DMS153 treated with DMSO at 0.1 percent for 48 hours (cell line): ENCODE results near the gene TUBB8B.
"Not testable (repeated sequence)": the region's sequence is repeated elsewhere in the genome, so short reads cannot be mapped to it uniquely, and the experiment has no call there.

Experiments used
- DNase-seq: peaks from one replicate; lab custom pipeline; 2025; ENCODE audit not compliant: unreplicated experiment; lab: John Stamatoyannopoulos, UW

The TUBB8B gene

DNA sequence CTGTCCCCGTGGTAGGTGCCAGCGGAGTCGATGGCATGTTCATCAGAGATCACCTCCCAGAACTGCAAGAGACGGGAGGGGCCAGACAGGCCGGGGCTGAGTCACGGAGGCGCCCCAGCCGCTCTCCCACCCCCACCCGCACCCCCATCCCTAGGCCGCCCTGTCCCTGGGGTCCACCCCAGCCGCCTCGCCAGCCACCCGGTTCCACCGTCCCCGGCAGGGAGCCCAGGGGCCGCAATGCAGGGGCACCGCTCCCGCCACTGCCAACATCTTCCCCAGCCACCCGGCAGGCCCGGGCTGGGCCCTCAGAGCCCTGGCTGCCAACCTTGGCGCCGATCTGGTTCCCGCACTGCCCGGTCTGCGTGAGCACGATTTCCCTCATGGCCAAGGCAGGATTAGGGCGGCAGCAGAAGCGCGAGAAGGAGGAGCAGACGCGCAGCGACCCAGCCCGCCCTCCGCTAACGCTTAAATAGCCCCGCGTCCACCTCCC lies at the start of gene TUBB8B:
Gene TUBB8B (minus strand): TSS at position 440 of the 490 bp plus-strand sequence. CDS start 58 bp downstream, at position 382.
- DNase-seq = not testable (repeated sequence)

DNA sequence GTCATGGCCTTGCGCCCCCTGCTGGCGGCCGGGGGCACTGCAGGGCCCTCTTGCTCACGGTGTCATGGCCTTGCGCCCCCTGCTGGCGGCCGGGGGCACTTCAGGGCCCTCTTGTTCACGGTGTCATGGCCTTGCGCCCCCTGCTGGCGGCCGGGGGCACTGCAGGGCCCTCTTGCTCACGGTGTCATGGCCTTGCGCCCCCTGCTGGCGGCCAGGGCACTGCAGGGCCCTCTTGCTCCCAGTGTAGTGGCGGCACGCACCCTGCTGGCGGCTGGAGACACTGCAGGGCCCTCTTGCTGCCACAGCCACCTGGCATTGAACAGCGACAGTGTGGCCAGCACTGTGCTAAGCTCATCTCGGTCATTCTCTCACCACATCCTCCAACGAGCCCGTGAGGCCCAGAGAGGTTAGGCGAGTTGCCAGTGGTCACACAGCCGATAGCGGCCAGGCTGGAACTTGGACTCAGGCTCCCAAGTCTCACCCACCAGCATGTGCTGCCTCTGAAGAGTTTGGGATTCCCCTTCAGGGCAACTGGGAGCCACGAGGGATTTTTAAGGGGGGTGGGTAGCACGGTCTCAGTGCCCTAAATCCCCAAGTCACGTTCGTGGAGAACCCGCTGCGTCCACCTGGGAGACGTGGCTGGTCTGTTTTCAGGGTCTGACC lies 48.0 kb upstream of the TUBB8B start:
- not testable (repeated sequence) for DNase-seq

DNA sequence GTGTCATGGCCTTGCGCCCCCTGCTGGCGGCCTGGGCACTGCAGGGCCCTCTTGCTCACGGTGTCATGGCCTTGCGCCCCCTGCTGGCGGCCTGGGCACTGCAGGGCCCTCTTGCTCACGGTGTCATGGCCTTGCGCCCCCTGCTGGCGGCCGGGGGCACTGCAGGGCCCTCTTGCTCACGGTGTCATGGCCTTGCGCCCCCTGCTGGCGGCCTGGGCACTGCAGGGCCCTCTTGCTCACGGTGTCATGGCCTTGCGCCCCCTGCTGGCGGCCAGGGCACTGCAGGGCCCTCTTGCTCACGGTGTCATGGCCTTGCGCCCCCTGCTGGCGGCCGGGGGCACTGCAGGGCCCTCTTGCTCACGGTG lies 47.3 kb upstream of the TUBB8B start:
- not testable (repeated sequence) for DNase-seq

DNA sequence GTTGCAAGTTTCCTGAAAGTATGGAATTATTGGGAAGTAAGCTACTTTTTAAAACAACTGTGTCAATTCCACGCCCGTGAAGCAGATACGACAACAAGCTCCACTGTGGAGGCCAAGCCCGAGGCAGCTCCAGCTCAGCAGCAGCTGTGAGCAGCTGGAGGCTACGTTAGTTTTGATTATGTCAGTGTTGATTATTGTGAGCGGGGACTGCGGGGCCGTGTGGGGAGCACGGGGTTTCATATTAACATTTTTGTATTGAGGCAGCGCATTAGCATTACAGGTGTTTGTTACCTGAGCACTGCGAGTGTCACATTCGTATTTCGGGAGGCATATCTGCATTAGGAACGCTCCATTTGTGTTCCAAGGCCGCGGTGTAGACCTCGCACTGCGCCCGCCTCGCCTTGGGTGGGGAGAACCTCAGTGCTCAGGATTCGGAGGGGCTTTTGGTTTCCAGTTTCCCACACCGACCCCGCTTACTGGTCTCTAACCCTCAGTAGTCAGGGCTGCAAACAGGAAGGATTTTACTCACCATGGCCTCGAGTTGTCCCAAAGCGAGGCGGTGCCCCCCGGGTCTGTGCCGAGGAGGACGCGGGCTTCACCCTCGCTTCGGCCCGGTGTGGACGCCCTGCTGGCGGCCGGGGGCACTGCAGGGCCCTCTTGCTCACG lies 46.8 kb upstream of the TUBB8B start:
- DNase-seq = not testable (repeated sequence)

DNA sequence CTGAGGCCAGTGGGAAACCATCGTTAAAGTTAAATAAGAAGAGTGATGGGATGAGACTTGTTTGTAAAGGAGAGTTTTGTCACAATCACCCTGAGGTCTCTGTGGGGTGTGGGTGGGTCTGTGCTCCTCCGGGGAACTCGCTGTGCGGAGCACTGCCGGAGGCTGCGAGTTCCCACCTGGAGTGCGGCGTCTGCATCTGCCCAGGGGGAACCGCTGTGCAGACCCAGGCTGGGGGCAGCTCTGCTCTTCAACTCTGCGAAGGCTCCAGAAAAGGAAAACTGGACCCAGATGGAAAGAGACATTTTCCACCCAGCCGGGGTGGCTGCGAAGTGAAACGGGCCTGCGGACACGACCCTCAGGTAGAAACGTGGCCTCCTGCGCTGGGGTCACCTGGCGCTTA lies 46.2 kb upstream of the TUBB8B start:
- not testable (repeated sequence) for DNase-seq

DNA sequence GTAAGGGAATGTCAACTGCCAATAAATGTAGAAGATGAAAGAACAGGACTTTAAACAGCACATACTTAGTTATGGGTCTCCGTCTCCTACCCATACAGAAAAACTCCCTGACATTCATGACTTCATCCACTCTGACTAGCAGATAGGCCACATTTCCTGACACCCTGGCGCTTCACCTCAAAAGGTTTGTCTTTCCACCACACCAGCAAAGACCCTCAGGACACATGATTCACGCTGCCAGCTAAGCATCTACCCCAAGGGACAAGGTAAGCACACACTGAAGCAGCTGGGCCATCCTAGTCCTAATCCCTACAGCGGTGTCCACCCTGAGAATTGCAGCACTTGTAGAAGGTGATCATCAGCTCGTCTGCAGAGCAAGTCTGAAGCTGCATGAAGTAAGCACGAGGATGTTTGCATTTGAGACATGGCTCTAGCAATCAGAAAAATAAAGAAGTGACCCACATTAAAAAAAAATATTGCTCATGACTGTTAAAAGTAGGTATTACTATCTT lies 44.5 kb upstream of the TUBB8B start:
- DNase-seq = not testable (repeated sequence)

DNA sequence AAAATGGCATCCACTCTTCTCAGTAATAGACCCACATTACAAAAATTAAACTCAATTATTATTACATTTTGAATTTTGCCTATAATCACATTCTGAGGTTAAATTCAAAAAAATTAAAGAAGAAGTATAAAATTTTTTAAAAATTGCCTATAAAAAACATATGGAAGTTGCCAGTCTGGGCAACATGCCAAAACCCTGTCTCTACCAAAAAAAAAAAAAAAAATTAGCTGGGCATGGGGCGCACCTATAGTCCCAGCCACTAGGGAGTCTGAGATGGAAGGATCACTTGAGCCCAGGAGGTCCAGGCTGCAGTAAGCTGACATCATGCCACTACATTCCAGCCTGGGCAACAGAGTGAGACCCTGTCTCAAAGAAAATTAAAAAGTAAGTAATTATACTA lies 42.1 kb upstream of the TUBB8B start:
- not testable (repeated sequence) for DNase-seq

DNA sequence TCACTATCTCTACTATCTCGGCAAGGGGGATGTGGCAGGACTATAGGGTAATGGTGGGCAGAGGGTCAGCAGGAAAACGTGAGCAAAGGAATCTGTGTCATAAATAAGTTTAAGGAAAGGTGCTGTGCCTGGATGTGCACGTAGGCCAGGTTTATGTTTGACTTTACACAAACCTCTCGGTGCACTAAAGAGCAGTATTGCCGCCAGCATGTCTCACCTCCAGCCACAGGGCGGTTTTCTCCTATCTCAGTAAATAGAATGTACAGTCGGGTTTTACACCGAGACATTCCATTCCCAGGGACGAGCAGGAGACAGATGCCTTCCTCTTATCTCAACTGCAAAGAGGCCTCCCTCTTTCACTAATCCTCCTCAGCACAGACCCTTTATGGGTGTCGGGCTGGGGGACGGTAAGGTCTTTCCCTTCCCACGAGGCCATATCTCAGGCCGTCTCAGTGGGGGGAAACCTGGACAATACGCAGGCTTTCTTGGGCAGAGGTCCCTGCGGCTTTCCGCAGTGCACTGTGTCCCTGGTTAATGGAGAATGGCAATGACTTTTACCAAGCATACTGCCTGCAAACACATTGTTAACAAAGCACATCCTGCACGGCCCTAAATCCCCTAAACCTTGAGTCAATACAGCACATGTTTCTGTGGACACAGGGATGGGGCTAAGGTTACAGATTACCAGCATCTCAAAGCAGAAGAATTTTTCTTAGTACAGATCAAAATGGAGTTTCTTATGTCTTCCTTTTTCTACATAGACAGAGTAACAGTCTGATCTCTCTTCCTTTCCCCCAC lies 41.2 kb upstream of the TUBB8B start:
- DNase-seq = not testable (repeated sequence)

DNA sequence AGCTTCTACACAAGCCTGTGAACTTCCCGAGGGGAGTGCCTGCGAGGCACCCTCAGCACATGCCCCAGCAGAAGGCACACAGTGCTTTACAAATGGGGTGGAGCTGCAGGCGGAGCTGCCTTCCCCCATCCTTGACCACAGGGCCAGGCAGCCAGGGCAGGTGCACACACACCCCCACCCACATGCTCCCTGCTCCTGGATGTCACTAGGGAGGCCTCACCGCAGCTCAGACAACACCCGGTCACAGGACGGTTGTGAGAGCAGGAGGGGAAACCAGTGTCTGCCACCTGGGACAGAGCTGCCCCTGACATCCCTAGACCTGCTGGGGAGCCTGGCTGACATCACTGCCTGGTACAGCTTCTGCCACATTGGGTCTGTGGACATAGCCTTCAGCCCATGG lies 39.7 kb upstream of the TUBB8B start:
- DNase-seq = not testable (repeated sequence)

DNA sequence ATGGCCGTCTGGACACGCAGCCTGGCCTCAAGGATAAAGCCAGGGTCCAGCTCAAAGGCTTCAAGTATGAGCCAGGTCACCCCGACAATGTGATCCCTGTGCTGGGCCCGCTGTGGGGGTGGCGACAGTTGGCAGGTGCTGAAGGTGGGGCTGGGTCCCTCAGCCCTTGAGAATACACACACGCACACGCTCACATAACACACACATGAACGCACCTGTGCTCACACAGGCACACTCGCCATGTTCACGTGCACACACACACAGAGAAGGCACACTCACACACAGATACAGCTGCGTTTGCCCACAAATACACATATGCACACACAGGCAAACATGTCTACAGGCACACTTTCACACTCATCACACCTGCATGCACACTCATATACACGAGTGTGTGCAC lies 35.4 kb upstream of the TUBB8B start:
- not testable (repeated sequence) for DNase-seq

DNA sequence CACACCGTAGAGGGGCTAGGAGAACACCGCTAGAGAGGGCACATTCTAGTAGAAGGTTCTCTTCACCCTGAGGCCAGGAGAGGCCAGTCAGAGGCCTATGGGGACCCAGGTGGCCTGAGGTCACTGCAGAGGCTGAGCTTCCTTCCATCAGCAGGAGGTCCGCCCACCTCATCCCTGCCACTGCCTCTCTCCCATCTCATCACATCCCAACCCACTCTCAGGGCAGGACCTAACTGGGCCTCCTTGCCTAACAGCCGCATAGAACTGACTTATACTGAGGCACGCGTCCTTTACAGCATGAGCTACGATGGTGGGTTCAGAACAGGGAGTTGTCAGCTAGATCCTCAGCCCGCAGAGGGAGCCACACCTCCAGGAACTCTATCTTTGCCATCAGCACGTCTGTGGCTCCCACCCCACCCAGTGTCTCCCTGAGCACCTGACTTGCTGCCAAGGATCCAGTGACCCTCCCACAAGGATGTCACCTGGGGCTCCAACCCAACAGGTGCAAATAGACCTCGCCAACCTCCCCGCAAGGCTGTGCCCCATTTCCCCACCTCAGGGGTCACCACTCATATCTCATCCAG lies 33.3 kb upstream of the TUBB8B start:
- not testable (repeated sequence) for DNase-seq

DNA sequence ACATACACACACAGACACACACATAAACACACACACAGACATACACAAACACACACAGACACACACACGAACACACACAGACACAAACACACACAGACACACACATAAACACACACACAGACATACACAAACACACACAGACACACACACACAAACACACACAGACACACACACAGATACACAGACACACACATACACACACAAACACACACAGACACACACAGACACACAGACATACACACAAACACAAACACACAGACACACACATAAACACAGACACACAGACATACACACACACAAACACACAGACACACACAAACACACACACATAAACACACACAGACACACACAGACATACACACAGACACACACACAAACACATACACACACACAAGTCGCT lies 31.5 kb upstream of the TUBB8B start:
- not testable (repeated sequence) for DNase-seq

DNA sequence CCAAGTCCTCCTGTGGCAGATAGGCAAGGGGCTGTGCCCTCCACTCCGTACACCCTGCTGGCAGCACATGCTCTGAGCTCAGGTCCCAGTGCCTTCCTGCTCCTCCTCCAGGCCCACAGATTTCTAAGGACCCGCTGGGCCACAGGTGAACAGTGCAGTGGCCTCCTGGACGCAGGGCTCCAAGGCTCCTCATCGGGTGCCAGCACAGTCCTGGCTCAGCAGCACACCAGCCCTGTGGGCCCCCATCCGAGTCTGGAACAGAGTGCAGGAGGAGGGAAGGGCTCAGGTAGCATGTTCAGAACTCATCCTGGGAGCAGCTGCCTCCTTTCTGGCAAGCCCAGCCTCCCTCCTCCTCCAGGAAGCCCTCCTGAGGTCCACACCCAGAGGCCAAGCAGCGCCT lies 30.8 kb upstream of the TUBB8B start:
- not testable (repeated sequence) for DNase-seq

DNA sequence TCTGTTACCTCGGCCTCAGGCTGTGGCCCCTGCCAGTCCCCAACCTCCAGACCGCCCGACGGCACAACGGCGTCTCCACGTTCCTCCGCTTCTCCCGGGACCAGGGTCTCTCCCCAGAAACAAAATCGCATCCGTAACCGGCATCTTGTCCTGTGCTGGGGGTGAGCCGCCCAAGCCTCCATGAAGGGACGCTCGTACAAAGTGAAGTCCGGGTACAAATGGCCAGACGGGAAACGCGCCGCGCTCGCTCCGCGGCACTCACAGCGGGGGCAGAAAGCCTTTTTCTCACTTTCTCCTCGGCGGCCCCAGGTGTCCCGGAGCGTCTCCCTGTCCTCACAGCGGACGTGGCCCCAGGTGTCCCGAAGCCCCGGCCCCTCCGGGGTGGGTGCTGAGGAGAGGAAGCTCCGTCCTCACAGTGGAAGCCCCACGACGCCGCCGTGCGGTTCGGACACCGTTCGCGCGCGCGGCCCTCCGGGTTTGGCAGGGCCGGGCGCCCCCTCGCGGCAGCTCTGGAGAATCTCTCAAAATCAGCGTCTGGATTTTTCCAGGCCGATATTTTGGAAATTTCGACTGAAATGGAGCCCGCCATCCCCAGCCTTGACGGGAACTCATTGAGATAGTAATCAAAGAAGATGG lies 26.2 kb upstream of the TUBB8B start:
- DNase-seq = not testable (repeated sequence)

DNA sequence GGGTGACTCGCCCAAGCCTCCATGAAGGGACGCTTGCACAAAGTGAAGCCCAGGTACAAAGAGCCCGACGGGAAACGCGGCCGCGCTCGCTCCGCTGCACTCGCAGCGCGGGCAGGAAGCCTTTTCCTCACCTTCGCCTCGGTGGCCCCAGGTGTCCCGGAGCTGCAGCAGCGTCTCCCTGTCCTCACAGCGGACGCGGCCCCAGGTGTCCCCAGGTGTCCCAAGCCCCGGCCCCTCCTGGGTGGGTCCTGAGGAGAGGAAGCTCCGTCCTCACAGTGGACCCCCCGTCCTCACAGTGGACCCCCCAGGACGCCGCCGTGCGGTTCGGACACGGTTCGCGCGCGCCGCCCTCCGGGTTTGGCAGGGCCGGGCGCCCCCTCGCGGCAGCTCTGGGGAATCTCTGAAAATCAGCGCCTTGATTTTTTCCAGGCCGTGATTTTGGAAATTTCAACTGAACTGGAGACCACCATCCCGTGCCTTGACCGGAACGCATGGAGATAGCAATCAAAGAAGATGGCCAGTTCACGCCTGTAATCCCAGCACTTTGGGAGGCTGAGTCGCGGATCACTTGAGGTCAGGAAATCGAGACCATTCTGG lies 23.9 kb upstream of the TUBB8B start:
- DNase-seq = not testable (repeated sequence)

DNA sequence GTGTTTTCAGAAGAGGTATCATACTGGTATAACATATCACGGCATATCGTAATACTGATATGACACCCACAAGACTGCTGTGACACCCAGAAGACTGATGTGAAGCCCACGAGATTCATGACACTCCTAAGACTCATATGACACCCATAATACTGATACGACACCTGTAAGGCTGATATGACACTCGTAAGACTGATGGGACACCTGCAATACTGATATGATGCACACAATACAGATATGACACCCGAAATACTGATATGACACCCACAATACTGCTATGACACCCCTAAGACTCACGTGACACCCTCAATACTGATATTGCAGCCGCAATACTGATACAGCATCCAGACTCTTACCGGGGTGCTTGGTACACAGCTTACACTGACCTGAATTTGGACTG lies 18.3 kb upstream of the TUBB8B start:
- not testable (repeated sequence) for DNase-seq

DNA sequence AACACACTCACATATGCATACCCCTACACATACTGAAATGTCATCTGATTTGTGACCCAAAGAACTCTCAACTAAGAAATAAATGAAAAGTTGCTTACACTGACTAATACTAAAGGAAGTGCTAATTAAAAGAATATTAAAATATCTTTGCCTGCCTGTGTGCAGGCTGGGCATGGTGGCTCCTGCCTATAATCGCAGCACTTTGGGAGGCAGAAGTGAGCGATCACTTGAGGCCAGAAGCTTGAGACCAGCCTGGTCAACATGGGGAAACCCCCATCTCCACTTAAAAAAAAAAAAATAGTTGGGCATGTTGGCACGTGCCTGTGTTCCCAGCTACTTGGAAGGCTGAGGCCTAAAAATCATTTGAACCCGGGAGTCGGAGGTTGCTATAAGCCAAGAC lies 14.9 kb upstream of the TUBB8B start:
- not testable (repeated sequence) for DNase-seq

DNA sequence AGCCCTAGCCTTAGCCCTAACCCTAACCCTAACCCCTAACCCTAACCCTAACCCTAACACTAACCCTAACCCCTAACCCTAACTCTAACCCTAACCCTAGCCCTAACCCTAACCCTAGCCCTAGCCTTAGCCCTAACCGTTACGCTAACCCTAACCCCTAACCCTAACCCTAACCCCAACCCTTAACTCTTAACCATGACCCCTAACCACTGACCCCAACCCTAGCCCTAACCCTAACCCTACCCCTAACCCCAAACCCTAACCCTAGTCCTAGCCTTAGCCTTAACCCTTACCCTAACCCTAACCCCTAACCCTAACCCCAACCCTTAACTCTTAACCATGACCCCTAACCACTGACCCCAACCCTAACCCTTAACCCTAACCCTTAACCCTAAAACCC lies 14.2 kb upstream of the TUBB8B start:
- not testable (repeated sequence) for DNase-seq

DNA sequence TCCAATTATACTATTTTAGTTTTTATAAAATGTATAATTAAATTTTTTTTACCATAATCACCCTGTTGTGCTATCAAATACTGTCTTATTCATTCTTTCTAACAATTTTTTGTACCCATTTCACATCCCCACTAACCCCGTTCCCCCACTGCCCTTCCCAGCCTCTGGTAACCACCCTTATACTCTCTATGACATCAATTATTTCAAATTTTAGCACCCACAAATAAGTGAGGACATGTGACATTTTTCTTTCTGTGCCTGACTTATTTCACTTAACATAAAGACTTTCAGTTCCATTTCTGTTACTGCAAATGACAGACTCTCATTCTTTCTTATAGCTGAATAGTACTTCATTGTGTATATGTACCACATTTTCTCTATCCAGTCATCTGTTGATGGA lies 5.0 kb upstream of the TUBB8B start:
- DNase-seq = not testable (repeated sequence)

DNA sequence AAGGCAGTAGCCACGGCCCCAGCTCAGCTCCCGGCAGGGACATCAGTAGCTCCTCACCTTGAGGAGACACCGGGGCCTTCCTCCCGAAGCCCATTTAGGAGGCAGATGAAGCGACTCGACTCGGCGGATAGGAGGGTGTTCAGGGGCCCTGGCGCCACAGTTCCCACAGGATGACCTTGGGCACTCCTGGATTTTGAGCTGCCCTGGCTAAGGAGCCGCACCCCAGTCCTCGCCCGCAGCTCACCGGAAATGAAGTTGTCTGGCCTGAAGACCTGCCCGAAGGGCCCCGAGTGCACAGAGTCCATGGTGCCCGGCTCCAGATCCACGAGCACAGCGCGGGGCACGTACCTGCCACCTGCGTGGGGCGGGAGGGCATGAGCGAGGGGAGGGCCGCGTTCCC lies 719 bp downstream of the TUBB8B start:
- DNase-seq = not testable (repeated sequence)
